Measurements from ENCODE around the gene PHYHD1. TPM values are rescaled to one million over a fixed set of nuclear protein-coding genes. Genes with fewer than 3 reads are reported as not detected.

The PHYHD1 gene
- total and polyA plus RNA-seq, 2 of the 13 experiments (the other 11 are each of a cell fraction or from before 2014, with no cell fraction given) = 10.6 to 25.3 TPM

- TF ChIP-seq TIGD3 (CRISPR knock-in tag; IDR thresholded peaks at IDR 0.05; ENCODE audit: borderline replicate concordance) (no peak), ZNF280D (CRISPR knock-in tag; IDR thresholded peaks at IDR 0.05) (0 out of 2 replicates have a peak, but pooled peaks have one; percentile 17), YY1 (IDR thresholded peaks at IDR 0.05; ENCODE audit: insufficient read depth, insufficient replicate concordance, low read depth, low read length) (peak; percentile 28), KDM5B (CRISPR knock-in tag; IDR thresholded peaks at IDR 0.05; ENCODE audit: borderline replicate concordance) (0 out of 2 replicates have a peak, but pooled peaks have one; percentile 27), RFXAP (CRISPR knock-in tag; IDR thresholded peaks at IDR 0.05; ENCODE audit: borderline replicate concordance) (0 out of 2 replicates have a peak, but pooled peaks have one; percentile 13), RORA (CRISPR knock-in tag; IDR thresholded peaks at IDR 0.05) (no peak), RBM39 (IDR thresholded peaks at IDR 0.05; ENCODE audit: low read depth, low read length, poor library complexity, severe bottlenecking) (peak; percentile 15), ZNF687 (CRISPR knock-in tag; IDR thresholded peaks at IDR 0.05) (peak; percentile 78), KLF16 (CRISPR knock-in tag; IDR thresholded peaks at IDR 0.05) (0 out of 4 replicates have a peak, but pooled peaks of 1 of the 2 experiments have one; percentile 11), DRAP1 (CRISPR knock-in tag; IDR thresholded peaks at IDR 0.05) (peak; percentile 10; the same call in 1 of the 2 replicates), NCOA2 (CRISPR knock-in tag; IDR thresholded peaks at IDR 0.05) (no peak), HOXA5 (CRISPR knock-in tag; IDR thresholded peaks at IDR 0.05) (peak; percentile 60), ZNF350 (CRISPR knock-in tag; IDR thresholded peaks at IDR 0.05; ENCODE audit: borderline replicate concordance, low read depth) (0 out of 2 replicates have a peak, but pooled peaks have one; percentile 33)
- TF ChIP-seq, protein P1, sequence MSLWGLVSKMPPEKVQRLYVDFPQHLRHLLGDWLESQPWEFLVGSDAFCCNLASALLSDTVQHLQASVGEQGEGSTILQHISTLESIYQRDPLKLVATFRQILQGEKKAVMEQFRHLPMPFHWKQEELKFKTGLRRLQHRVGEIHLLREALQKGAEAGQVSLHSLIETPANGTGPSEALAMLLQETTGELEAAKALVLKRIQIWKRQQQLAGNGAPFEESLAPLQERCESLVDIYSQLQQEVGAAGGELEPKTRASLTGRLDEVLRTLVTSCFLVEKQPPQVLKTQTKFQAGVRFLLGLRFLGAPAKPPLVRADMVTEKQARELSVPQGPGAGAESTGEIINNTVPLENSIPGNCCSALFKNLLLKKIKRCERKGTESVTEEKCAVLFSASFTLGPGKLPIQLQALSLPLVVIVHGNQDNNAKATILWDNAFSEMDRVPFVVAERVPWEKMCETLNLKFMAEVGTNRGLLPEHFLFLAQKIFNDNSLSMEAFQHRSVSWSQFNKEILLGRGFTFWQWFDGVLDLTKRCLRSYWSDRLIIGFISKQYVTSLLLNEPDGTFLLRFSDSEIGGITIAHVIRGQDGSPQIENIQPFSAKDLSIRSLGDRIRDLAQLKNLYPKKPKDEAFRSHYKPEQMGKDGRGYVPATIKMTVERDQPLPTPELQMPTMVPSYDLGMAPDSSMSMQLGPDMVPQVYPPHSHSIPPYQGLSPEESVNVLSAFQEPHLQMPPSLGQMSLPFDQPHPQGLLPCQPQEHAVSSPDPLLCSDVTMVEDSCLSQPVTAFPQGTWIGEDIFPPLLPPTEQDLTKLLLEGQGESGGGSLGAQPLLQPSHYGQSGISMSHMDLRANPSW (CRISPR knock-in tag; IDR thresholded peaks at IDR 0.05; ENCODE audit: borderline replicate concordance) = no peak
These were observed 1.3 kb downstream of the PHYHD1 start (continued) for GRCh38 chr9:128921881-128922763.
